AG09309 (cell line): ENCODE results near the gene DACH1.

ENCODE experiments used
- DNase-seq: peaks from one replicate; pipeline ENCODE4 v3.0.0-alpha.2; 2010; ENCODE audit warnings: low read depth
- H3K4me3 ChIP-seq: 2 replicates; pipeline ENCODE4 v1.5.1; 2011; ENCODE audit warnings: mild to moderate bottlenecking, low read depth, low read length, moderate library complexity; ENCODE audit not compliant: control insufficient read depth
- TF ChIP-seq, protein P1 (sequence below): IDR thresholded peaks from 2 replicates; pipeline ENCODE4 v1.5.1; 2011; ENCODE audit warnings: mild to moderate bottlenecking, low read depth, low read length, inconsistent platforms; ENCODE audit not compliant: insufficient read depth, control insufficient read depth; ENCODE audit errors: missing control alignments

Gene DACH1

DNA sequence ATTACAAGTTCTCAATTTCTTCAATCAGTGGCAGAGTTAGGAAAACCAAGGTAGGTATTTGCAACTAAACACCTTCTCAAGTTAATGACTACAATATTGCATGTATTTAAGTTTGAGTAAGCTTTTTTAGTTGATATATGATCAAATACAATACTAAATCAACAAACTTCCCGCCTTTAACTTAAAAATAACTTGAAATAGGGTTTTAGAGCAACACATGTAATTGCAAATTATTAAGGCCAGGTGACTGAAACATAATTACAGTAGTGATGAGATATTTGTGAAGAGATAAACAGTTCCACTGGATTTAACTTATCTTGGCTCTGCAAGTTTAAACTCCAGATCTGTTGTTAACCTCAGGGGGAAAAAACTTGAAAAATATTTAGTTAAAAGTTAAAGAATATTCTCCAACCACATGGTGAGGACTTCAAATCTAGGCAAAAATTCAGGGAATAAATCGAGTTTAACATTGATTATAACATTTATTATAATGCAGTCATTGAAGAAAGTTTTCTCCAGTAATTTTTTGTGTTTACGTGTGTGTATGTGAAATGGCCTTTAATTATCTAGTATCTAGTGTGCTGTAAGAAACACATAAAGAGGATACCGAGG is 3.6 kb downstream of the DACH1 start:
- TF ChIP-seq, protein P1, sequence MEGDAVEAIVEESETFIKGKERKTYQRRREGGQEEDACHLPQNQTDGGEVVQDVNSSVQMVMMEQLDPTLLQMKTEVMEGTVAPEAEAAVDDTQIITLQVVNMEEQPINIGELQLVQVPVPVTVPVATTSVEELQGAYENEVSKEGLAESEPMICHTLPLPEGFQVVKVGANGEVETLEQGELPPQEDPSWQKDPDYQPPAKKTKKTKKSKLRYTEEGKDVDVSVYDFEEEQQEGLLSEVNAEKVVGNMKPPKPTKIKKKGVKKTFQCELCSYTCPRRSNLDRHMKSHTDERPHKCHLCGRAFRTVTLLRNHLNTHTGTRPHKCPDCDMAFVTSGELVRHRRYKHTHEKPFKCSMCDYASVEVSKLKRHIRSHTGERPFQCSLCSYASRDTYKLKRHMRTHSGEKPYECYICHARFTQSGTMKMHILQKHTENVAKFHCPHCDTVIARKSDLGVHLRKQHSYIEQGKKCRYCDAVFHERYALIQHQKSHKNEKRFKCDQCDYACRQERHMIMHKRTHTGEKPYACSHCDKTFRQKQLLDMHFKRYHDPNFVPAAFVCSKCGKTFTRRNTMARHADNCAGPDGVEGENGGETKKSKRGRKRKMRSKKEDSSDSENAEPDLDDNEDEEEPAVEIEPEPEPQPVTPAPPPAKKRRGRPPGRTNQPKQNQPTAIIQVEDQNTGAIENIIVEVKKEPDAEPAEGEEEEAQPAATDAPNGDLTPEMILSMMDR = no peak
- no peak for DNase-seq
- no peak overlapping the region for H3K4me3 ChIP-seq

DNA sequence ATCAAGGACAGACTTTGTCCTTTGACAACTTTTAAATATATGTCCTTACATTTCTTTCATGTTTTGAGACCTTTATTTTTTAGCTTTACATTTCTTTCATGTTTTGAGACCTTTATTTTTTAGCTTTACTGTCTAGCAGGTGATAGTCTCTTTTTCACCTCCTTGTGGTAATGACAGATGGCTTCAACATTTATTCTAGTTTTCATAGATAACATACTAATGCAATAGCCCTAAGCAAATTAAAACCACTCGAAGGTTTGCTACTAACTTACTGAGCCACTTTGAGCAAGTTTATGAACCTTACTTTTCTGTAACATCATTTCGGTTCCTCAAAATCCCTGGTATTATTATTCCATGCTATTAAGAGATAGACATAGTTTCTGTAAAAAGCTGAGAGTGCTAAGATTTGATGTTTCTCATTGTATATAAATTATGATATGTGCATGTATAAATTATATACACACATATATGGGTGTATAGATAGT is 4.5 kb downstream of the DACH1 start:
- TF ChIP-seq, protein P1 = no peak
- no peak overlapping the region for H3K4me3 ChIP-seq
- DNase-seq = no peak

DNA sequence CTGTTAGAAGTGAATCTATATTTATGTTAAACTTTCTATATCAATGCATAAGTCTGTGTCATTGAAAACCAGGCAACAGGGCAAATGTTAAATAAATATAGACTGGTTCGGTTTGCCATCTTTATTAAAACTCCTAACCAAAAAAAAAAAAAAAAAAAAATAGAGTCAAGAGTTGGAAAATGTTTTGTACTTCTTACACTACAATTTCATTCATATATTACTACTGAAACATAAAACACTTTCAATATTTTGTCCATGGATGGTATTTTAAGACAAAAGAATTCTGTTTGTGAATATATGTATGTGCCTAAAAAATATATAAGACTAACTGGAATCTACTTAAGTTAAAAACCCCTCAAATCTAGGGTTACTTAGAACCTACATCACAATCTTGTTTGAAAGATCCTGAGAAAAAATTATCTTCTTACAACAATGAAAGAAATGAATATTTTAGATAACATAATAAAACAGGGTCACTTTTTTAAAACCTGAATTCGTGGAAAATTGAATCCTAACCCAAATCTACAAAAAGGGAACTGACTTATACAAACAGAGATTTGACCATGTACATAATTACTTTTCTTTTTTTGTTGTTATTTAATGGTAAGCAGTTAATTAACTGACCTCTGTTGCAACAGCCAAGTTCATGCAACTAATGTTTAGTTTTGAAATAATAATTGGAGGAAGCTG is 5.1 kb downstream of the DACH1 start:
- TF ChIP-seq, protein P1 = no peak
- DNase-seq = no peak
- no peak overlapping the region for H3K4me3 ChIP-seq

DNA sequence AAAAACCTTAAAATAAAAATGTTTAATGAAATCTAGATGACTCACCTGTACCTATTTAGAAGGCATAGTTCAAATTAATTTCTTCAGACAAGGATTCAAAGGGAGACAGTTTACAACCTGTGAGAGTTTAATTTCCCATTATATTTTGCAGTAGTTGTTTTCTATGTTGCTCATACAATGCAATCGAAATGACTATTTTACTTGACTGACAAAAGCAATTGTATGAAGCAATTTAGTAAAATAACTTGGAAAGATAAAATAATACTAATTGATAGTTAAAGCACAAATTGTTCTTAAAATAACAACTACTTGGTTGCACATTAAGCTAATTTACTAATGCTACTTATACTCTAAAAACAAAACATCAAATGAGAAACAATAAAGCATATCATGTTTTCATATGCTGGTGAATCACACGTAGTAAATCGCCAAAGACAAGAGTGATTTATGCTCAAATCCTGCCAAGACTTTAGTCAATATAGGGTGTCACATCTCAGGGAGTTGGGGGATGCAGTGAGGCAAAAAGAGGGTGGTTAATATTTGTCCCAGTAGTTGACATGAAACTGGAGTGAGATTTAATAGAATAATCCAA is 6.4 kb downstream of the DACH1 start:
- H3K4me3 ChIP-seq = no peak overlapping the region
- TF ChIP-seq, protein P1 = no peak
- no peak for DNase-seq

DNA sequence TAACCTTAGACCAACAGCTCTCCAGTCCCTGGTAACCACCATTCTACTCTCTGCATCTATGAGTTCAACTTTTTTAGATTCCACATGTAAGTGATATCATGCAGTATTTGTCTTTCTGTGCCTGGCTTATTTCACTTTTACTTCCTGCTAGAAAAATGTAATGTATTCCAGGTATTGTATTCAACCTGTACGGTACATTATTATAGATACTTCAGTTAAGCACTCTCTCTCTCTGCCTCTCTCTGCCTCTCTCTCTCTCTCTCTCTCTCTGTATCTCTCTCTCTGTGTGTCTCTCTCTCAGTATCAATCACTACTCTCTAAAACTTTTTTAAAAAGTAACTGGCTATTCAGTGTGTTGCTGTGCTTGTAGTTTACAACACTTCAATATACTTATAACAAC is 8.4 kb downstream of the DACH1 start:
- no peak overlapping the region for H3K4me3 ChIP-seq
- no peak for DNase-seq
- TF ChIP-seq, protein P1 = no peak

DNA sequence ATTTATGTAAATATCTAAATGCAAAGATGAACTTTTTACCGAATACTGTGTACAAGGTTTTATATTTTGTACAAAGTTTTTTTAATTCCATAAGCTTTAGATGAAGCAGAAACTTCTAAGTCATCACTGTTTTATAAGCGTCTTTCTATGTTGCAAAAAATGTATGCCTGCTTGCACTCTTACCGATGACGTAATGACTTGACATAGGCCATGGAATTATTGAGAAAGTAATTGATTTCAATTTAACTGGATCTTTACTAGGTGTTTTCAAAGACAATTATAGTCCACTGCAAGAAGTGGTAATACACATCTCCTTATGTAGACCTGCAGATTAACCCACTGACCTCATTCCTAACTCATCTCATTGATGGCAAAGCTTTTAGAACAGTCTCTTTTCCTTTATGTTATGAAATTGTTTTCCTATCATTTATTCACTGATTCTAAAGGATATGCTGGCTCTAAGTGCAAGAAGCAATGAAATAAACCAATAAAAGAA is 10.4 kb downstream of the DACH1 start:
- DNase-seq = no peak
- TF ChIP-seq, protein P1 = no peak
- no peak overlapping the region for H3K4me3 ChIP-seq
